ENCODE results near the gene CCDC149.

CCDC149 gene

GRCh38 chr4:24930151-24930550 lies 17.3 kb upstream of the CCDC149 start:
- Histone ChIP-seq H3K27ac (ENCODE audit: low read depth, low read length) (no peak overlapping the region), H4K91ac (ENCODE audit: low read depth, low read length) (no peak overlapping the region), H3K79me2 (ENCODE audit: control insufficient read depth, insufficient read depth, low read length, poor library complexity) (no peaks in the 10 kb centered on the region), H2AK5ac (ENCODE audit: low read length) (no peak overlapping the region), H2BK120ac (ENCODE audit: insufficient read depth, low read length, poor library complexity) (no peak overlapping the region), H3K4me2 (ENCODE audit: low read length) (no peak overlapping the region), H3K36me3 (ENCODE audit: control insufficient read depth in 1 of 2, insufficient read depth in 2 of 2, low read length in 2 of 2) (no peaks in the 10 kb centered on the region), H3K23ac (ENCODE audit: low read length) (no peak overlapping the region), H3K14ac (ENCODE audit: low read length) (no peak overlapping the region), H4K8ac (ENCODE audit: low read depth, low read length) (no peak overlapping the region), H3K79me1 (ENCODE audit: low read length) (no peaks in the 10 kb centered on the region), H3K18ac (ENCODE audit: low read length) (no peak overlapping the region), H2AFZ (ENCODE audit: insufficient read depth, low read length, poor library complexity) (no peak overlapping the region), H4K12ac (ENCODE audit: low read depth, low read length) (no peak overlapping the region), H3K27me3 (ENCODE audit: insufficient read depth, low read length) (no peaks in the 10 kb centered on the region), H3K4me1 (ENCODE audit: control insufficient read depth in 1 of 2, insufficient read depth in 2 of 2, low read length in 2 of 2) (no peaks in the 10 kb centered on the region), H2BK12ac (ENCODE audit: low read length) (no peak overlapping the region), H3K9me3 (ENCODE audit: insufficient read depth, low read depth, low read length) (no peaks in the 10 kb centered on the region), H2BK5ac (ENCODE audit: low read depth, low read length, poor library complexity) (no peak overlapping the region), H3K9ac (ENCODE audit: low read length) (no peak overlapping the region), H3K4ac (ENCODE audit: low read depth, low read length) (no peak overlapping the region), H3K4me3 (ENCODE audit: low read depth, low read length) (no peak overlapping the region)
- no CpG with 5 or more reads among the region's 1 CpG for WGBS (ENCODE audit: extremely low coverage, insufficient coverage, insufficient read length)
- no peak for DNase-seq

GRCh38 chr4:24928708-24929107 lies 15.9 kb upstream of the CCDC149 start:
- H4K12ac ChIP-seq (ENCODE audit: low read depth, low read length) = no peak overlapping the region
- no peak overlapping the region for H2BK12ac ChIP-seq (ENCODE audit: low read length)
- no CpG with 5 or more reads among the region's 2 CpGs for WGBS (ENCODE audit: extremely low coverage, insufficient coverage, insufficient read length)
- no peak overlapping the region for H4K8ac ChIP-seq (ENCODE audit: low read depth, low read length)
- H3K9ac ChIP-seq (ENCODE audit: low read length) = no peak overlapping the region
- no peaks in the 10 kb centered on the region for H3K4me1 ChIP-seq (ENCODE audit: control insufficient read depth in 1 of 2, insufficient read depth in 2 of 2, low read length in 2 of 2)
- no peaks in the 10 kb centered on the region for H3K9me3 ChIP-seq (ENCODE audit: insufficient read depth, low read depth, low read length)
- H3K27ac ChIP-seq (ENCODE audit: low read depth, low read length) = no peak overlapping the region
- DNase-seq = no peak
- no peak overlapping the region for H3K14ac ChIP-seq (ENCODE audit: low read length)
- no peak overlapping the region for H4K91ac ChIP-seq (ENCODE audit: low read depth, low read length)
- H3K36me3 ChIP-seq (ENCODE audit: control insufficient read depth in 1 of 2, insufficient read depth in 2 of 2, low read length in 2 of 2) = no peaks in the 10 kb centered on the region
- no peak overlapping the region for H3K18ac ChIP-seq (ENCODE audit: low read length)
- H2BK120ac ChIP-seq (ENCODE audit: insufficient read depth, low read length, poor library complexity) = no peak overlapping the region
- no peak overlapping the region for H2AFZ ChIP-seq (ENCODE audit: insufficient read depth, low read length, poor library complexity)
- no peak overlapping the region for H3K23ac ChIP-seq (ENCODE audit: low read length)
- H3K4ac ChIP-seq (ENCODE audit: low read depth, low read length) = no peak overlapping the region
- no peaks in the 10 kb centered on the region for H3K27me3 ChIP-seq (ENCODE audit: insufficient read depth, low read length)
- H3K79me2 ChIP-seq (ENCODE audit: control insufficient read depth, insufficient read depth, low read length, poor library complexity) = no peaks in the 10 kb centered on the region
- no peak overlapping the region for H2BK5ac ChIP-seq (ENCODE audit: low read depth, low read length, poor library complexity)
- H3K79me1 ChIP-seq (ENCODE audit: low read length) = no peaks in the 10 kb centered on the region
- H3K4me2 ChIP-seq (ENCODE audit: low read length) = no peak overlapping the region
- H3K4me3 ChIP-seq (ENCODE audit: low read depth, low read length) = no peak overlapping the region
- no peak overlapping the region for H2AK5ac ChIP-seq (ENCODE audit: low read length)

GRCh38 chr4:24927049-24927448 lies 14.2 kb upstream of the CCDC149 start:
- H3K27me3 ChIP-seq (ENCODE audit: insufficient read depth, low read length) = no peaks in the 10 kb centered on the region
- no peak overlapping the region for H2BK5ac ChIP-seq (ENCODE audit: low read depth, low read length, poor library complexity)
- H3K9me3 ChIP-seq (ENCODE audit: insufficient read depth, low read depth, low read length) = no peaks in the 10 kb centered on the region
- no peak overlapping the region for H4K91ac ChIP-seq (ENCODE audit: low read depth, low read length)
- no peak overlapping the region for H3K23ac ChIP-seq (ENCODE audit: low read length)
- no peaks in the 10 kb centered on the region for H3K4me1 ChIP-seq (ENCODE audit: control insufficient read depth in 1 of 2, insufficient read depth in 2 of 2, low read length in 2 of 2)
- no peaks in the 10 kb centered on the region for H3K79me2 ChIP-seq (ENCODE audit: control insufficient read depth, insufficient read depth, low read length, poor library complexity)
- H3K4me2 ChIP-seq (ENCODE audit: low read length) = no peak overlapping the region
- H3K14ac ChIP-seq (ENCODE audit: low read length) = no peak overlapping the region
- no peak for DNase-seq
- H2BK12ac ChIP-seq (ENCODE audit: low read length) = no peak overlapping the region
- H3K79me1 ChIP-seq (ENCODE audit: low read length) = no peaks in the 10 kb centered on the region
- no peak overlapping the region for H2AFZ ChIP-seq (ENCODE audit: insufficient read depth, low read length, poor library complexity)
- H4K8ac ChIP-seq (ENCODE audit: low read depth, low read length) = no peak overlapping the region
- H3K27ac ChIP-seq (ENCODE audit: low read depth, low read length) = no peak overlapping the region
- no peaks in the 10 kb centered on the region for H3K36me3 ChIP-seq (ENCODE audit: control insufficient read depth in 1 of 2, insufficient read depth in 2 of 2, low read length in 2 of 2)
- no peak overlapping the region for H2AK5ac ChIP-seq (ENCODE audit: low read length)
- WGBS (ENCODE audit: extremely low coverage, insufficient coverage, insufficient read length) = no CpG with 5 or more reads among the region's 4 CpGs
- H4K12ac ChIP-seq (ENCODE audit: low read depth, low read length) = no peak overlapping the region
- H3K4ac ChIP-seq (ENCODE audit: low read depth, low read length) = no peak overlapping the region
- H2BK120ac ChIP-seq (ENCODE audit: insufficient read depth, low read length, poor library complexity) = no peak overlapping the region
- no peak overlapping the region for H3K18ac ChIP-seq (ENCODE audit: low read length)
- no peak overlapping the region for H3K9ac ChIP-seq (ENCODE audit: low read length)
- H3K4me3 ChIP-seq (ENCODE audit: low read depth, low read length) = no peak overlapping the region

GRCh38 chr4:24924309-24924781 lies 11.5 kb upstream of the CCDC149 start:
- Histone ChIP-seq H3K79me2 (ENCODE audit: control insufficient read depth, insufficient read depth, low read length, poor library complexity) (no peaks in the 10 kb centered on the region), H4K8ac (ENCODE audit: low read depth, low read length) (no peak overlapping the region), H4K12ac (ENCODE audit: low read depth, low read length) (no peak overlapping the region), H3K79me1 (ENCODE audit: low read length) (no peaks in the 10 kb centered on the region), H2AK5ac (ENCODE audit: low read length) (no peak overlapping the region), H2BK12ac (ENCODE audit: low read length) (no peak overlapping the region), H3K4me3 (ENCODE audit: low read depth, low read length) (no peak overlapping the region), H3K23ac (ENCODE audit: low read length) (no peak overlapping the region), H3K18ac (ENCODE audit: low read length) (no peak overlapping the region), H3K9ac (ENCODE audit: low read length) (no peak overlapping the region), H2BK120ac (ENCODE audit: insufficient read depth, low read length, poor library complexity) (no peak overlapping the region), H3K14ac (ENCODE audit: low read length) (no peak overlapping the region), H3K27me3 (ENCODE audit: insufficient read depth, low read length) (no peaks in the 10 kb centered on the region), H3K4ac (ENCODE audit: low read depth, low read length) (no peak overlapping the region), H3K27ac (ENCODE audit: low read depth, low read length) (no peak overlapping the region), H2BK5ac (ENCODE audit: low read depth, low read length, poor library complexity) (no peak overlapping the region), H3K9me3 (ENCODE audit: insufficient read depth, low read depth, low read length) (peaks cover 2% of the 10 kb centered on the region), H3K4me2 (ENCODE audit: low read length) (no peak overlapping the region), H4K91ac (ENCODE audit: low read depth, low read length) (no peak overlapping the region), H3K36me3 (ENCODE audit: control insufficient read depth in 1 of 2, insufficient read depth in 2 of 2, low read length in 2 of 2) (no peaks in the 10 kb centered on the region), H3K4me1 (ENCODE audit: control insufficient read depth in 1 of 2, insufficient read depth in 2 of 2, low read length in 2 of 2) (no peaks in the 10 kb centered on the region), H2AFZ (ENCODE audit: insufficient read depth, low read length, poor library complexity) (no peak overlapping the region)
- peak; percentile 46 to 58 for DNase-seq
- WGBS (ENCODE audit: extremely low coverage, insufficient coverage, insufficient read length) = no CpG with 5 or more reads among the region's 3 CpGs
